ENCODE results near the gene TENT5A.
"Not testable (repeated sequence)": the region's sequence is repeated elsewhere in the genome, so short reads cannot be mapped to it uniquely, and the experiment has no call there.

Gene TENT5A

GRCh38 chr6:81752084-81752920 is at the start of gene TENT5A:
Gene TENT5A, minus strand, starts transcription at chr6:81752681. Its CDS starts 540 bp downstream, at chr6:81752141.
- peak; percentile 60 for DNase-seq

GRCh38 chr6:81801489-81801888 is 49.0 kb upstream of the TENT5A start:
- no peak for DNase-seq

GRCh38 chr6:81800666-81801065 is 48.2 kb upstream of the TENT5A start:
- no peak for DNase-seq

GRCh38 chr6:81799323-81799722 is 46.8 kb upstream of the TENT5A start:
- no peak for DNase-seq

- no peak for DNase-seq
Measured at GRCh38 chr6:81797591-81797990, 45.1 kb upstream of the TENT5A start.

- DNase-seq = no peak
Measured at GRCh38 chr6:81795890-81796289, 43.4 kb upstream of the TENT5A start.

- DNase-seq = no peak
Measured at GRCh38 chr6:81793821-81794475, 41.5 kb upstream of the TENT5A start.

- no peak for DNase-seq
Measured at GRCh38 chr6:81792826-81793225, 40.3 kb upstream of the TENT5A start.

- DNase-seq = no peak
Measured at GRCh38 chr6:81791756-81792155, 39.3 kb upstream of the TENT5A start.

GRCh38 chr6:81790034-81790433 is 37.6 kb upstream of the TENT5A start:
- DNase-seq = no peak

- DNase-seq = no peak
Measured at GRCh38 chr6:81789291-81789690, 36.8 kb upstream of the TENT5A start.

- no peak for DNase-seq
Measured at GRCh38 chr6:81788748-81789147, 36.3 kb upstream of the TENT5A start.

GRCh38 chr6:81787313-81788068 is 35.0 kb upstream of the TENT5A start:
- DNase-seq = no peak

GRCh38 chr6:81786150-81786549 is 33.7 kb upstream of the TENT5A start:
- DNase-seq = no peak

- no peak for DNase-seq
Measured at GRCh38 chr6:81785377-81785776, 32.9 kb upstream of the TENT5A start.

GRCh38 chr6:81783893-81784292 is 31.4 kb upstream of the TENT5A start:
- no peak for DNase-seq

- no peak for DNase-seq
Measured at GRCh38 chr6:81781624-81782023, 29.1 kb upstream of the TENT5A start.

- no peak for DNase-seq
Measured at GRCh38 chr6:81777586-81778268, 25.2 kb upstream of the TENT5A start.

- not testable (repeated sequence) for DNase-seq
Measured at GRCh38 chr6:81776219-81776618, 23.7 kb upstream of the TENT5A start.

- DNase-seq = peak; percentile 19
Measured at GRCh38 chr6:81774542-81774941, 22.1 kb upstream of the TENT5A start.

- no peak for DNase-seq
Measured at GRCh38 chr6:81773887-81774286, 21.4 kb upstream of the TENT5A start.

GRCh38 chr6:81772741-81773140 is 20.3 kb upstream of the TENT5A start:
- no peak for DNase-seq

- DNase-seq = no peak
Measured at GRCh38 chr6:81771097-81771496, 18.6 kb upstream of the TENT5A start.
